NCI-H1694 treated with DMSO at 0.1 percent for 48 hours (cell line): Measurements from ENCODE around the gene SLAMF6.
"Not testable (repeated sequence)": the region's sequence is repeated elsewhere in the genome, so short reads cannot be mapped to it uniquely, and the experiment has no call there.

Source experiments
- DNase-seq: peaks from one replicate; lab custom pipeline; 2025; lab: John Stamatoyannopoulos, UW

Gene SLAMF6

GRCh38 chr1:160522622-160523345, at the start of gene SLAMF6:
Gene SLAMF6 (minus strand): TSS chr1:160523255. CDS start chr1:160523192, 63 bp downstream.
- no peak for DNase-seq

GRCh38 chr1:160570840-160571239, 47.8 kb upstream of the SLAMF6 start:
- no peak for DNase-seq

- DNase-seq = no peak
Observed at GRCh38 chr1:160569806-160570205, 46.8 kb upstream of the SLAMF6 start.

- DNase-seq = no peak
Observed at GRCh38 chr1:160567858-160568682, 45.0 kb upstream of the SLAMF6 start.

- no peak for DNase-seq
Observed at GRCh38 chr1:160567341-160567740, 44.3 kb upstream of the SLAMF6 start.

- DNase-seq = no peak
Observed at GRCh38 chr1:160565564-160565963, 42.5 kb upstream of the SLAMF6 start.

GRCh38 chr1:160563230-160563629, 40.2 kb upstream of the SLAMF6 start:
- DNase-seq = not testable (repeated sequence)

GRCh38 chr1:160562745-160563144, 39.7 kb upstream of the SLAMF6 start:
- DNase-seq = not testable (repeated sequence)

- no peak for DNase-seq
Observed at GRCh38 chr1:160560806-160561205, 37.8 kb upstream of the SLAMF6 start.

- no peak for DNase-seq
Observed at GRCh38 chr1:160560045-160560705, 37.1 kb upstream of the SLAMF6 start.

GRCh38 chr1:160559437-160559836, 36.4 kb upstream of the SLAMF6 start:
- DNase-seq = not testable (repeated sequence)

GRCh38 chr1:160558660-160559380, 35.8 kb upstream of the SLAMF6 start:
- no peak for DNase-seq

- no peak for DNase-seq
Observed at GRCh38 chr1:160553778-160554177, 30.7 kb upstream of the SLAMF6 start.

- no peak for DNase-seq
Observed at GRCh38 chr1:160552425-160552824, 29.4 kb upstream of the SLAMF6 start.

GRCh38 chr1:160550572-160551034, 27.5 kb upstream of the SLAMF6 start:
- DNase-seq = peak; percentile 100

- DNase-seq = no peak
Observed at GRCh38 chr1:160549665-160550006, 26.6 kb upstream of the SLAMF6 start.

- DNase-seq = peak; percentile 100
Observed at GRCh38 chr1:160548960-160549664, 26.1 kb upstream of the SLAMF6 start.

GRCh38 chr1:160548183-160548582, 25.1 kb upstream of the SLAMF6 start:
- peak; percentile 100 for DNase-seq

- peak; percentile 100 for DNase-seq
Observed at GRCh38 chr1:160547422-160547821, 24.4 kb upstream of the SLAMF6 start.

- DNase-seq = no peak
Observed at GRCh38 chr1:160546942-160547341, 23.9 kb upstream of the SLAMF6 start.

GRCh38 chr1:160544647-160545046, 21.6 kb upstream of the SLAMF6 start:
- DNase-seq = peak; percentile 100
